ENCODE results near the gene GPR161.

DNA sequence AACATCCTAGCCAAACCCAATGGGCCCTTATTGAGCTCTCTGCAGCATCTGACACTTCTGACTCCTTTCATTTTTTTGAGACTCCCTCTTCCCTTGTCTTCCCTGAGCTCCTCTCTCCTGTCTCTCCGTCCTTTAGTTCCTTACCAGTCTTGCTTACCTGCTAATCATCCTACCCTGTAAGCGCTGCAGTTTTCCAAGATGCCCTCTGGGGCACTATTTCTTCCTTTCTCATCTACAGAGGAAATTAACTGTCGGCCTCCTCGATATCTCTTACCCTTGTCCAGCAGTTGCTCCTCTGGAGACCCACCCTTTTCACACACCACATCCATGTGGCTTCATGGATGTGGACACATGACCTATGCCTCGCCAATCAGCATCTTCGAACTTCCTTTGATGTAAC is 6.8 kb downstream of the GPR161 start:
- TF ChIP-seq, protein P1, sequence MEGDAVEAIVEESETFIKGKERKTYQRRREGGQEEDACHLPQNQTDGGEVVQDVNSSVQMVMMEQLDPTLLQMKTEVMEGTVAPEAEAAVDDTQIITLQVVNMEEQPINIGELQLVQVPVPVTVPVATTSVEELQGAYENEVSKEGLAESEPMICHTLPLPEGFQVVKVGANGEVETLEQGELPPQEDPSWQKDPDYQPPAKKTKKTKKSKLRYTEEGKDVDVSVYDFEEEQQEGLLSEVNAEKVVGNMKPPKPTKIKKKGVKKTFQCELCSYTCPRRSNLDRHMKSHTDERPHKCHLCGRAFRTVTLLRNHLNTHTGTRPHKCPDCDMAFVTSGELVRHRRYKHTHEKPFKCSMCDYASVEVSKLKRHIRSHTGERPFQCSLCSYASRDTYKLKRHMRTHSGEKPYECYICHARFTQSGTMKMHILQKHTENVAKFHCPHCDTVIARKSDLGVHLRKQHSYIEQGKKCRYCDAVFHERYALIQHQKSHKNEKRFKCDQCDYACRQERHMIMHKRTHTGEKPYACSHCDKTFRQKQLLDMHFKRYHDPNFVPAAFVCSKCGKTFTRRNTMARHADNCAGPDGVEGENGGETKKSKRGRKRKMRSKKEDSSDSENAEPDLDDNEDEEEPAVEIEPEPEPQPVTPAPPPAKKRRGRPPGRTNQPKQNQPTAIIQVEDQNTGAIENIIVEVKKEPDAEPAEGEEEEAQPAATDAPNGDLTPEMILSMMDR (conservative IDR thresholded peaks at IDR 0.05; ENCODE audit: low read length), result no peak
- no peak for TF ChIP-seq EZH2phosphoT487 (IDR thresholded peaks at IDR 0.05; ENCODE audit: borderline replicate concordance, low read depth, low read length)
